HepG2 (cell line): Measurements from ENCODE around the gene SLC15A1. TPM values are rescaled to one million over a fixed set of nuclear protein-coding genes. Genes with fewer than 3 reads are reported as not detected.
A peak's percentile ranks its signal among the peaks of the same experiment; 100 is the strongest.

Experiments
- ATAC-seq: fragments of 200-7000 bp; cut with Tn5 transposase; 3 replicates; pipeline ENCODE4 v1.9.1; 2020; ENCODE audit warnings: mild to moderate bottlenecking, moderate library complexity
- BruUV-seq: library from RNA; stranded (reverse); fragments of 400-500 nt; replicated peaks from 2 replicates; lab custom pipeline; 2021; lab: Mats Ljungman, UMichigan
- CTCF ChIA-PET: fragments of 300-600 bp; formaldehyde crosslinking; extraction: SDS; loops from one replicate; lab custom pipeline; 2021; ENCODE audit warnings: low total read pairs, inconsistent platforms, low intra/inter-chr PET ratio; lab: Yijun Ruan, JAX
- POLR2A ChIA-PET: fragments of 350-600 bp; sonication (Branson Sonifier 250); formaldehyde crosslinking; loops from one replicate; lab custom pipeline; 2020; ENCODE audit warnings: antibody characterized with exemption, inconsistent platforms; lab: Yijun Ruan, JAX
- DNase-seq: peaks from one replicate; pipeline ENCODE4 v3.0.0-alpha.2; 2015; ENCODE audit warnings: low spot score
- FAIRE-seq: peaks from 3 replicates; lab custom pipeline; 2011; peaks lifted over from hg19 to GRCh38; lab: Jason Lieb, UNC
- H2AFZ ChIP-seq: one replicate; pipeline ENCODE4 v1.6.1; 2011; ENCODE audit warnings: low read length, inconsistent platforms
- H3K27ac ChIP-seq: fragments of 300-600 bp; 3 replicates; pipeline ENCODE4 v1.8.0; 2011; ENCODE audit warnings: mixed run types, mild to moderate bottlenecking, mixed read lengths, low read length, inconsistent platforms; ENCODE audit not compliant: insufficient read depth; ENCODE audit errors: extremely low read length
- H3K27me3 ChIP-seq, 2 experiments: fragments of 200-600 bp in 1 of 2; 2 replicates in 1 of 2; 3 replicates in 1 of 2; pipeline versions ENCODE4 v1.6.0 to v1.8.0; 2011; ENCODE audit warnings: low read length in 2 of 2, mild to moderate bottlenecking in 2 of 2, moderate library complexity in 2 of 2, inconsistent platforms in 1 of 2; ENCODE audit not compliant: insufficient read depth in 2 of 2, control insufficient read depth in 1 of 2
- H3K36me3 ChIP-seq, 2 experiments: fragments of 200-600 bp in 1 of 2; replicated peaks in 1 of 2; 2 replicates in 1 of 2; 3 replicates in 1 of 2; pipeline versions ENCODE4 v1.5.1 to v1.8.0; 2011; ENCODE audit warnings: low read length in 2 of 2, inconsistent platforms in 1 of 2; ENCODE audit not compliant: insufficient read depth in 2 of 2, control insufficient read depth in 1 of 2
- H3K4me1 ChIP-seq: 2 replicates; pipeline ENCODE4 v1.5.1; 2012; ENCODE audit warnings: low read length, inconsistent platforms; ENCODE audit not compliant: insufficient read depth
- H3K4me2 ChIP-seq: 2 replicates; pipeline ENCODE4 v1.6.0; 2011; ENCODE audit warnings: low read depth, low read length, inconsistent platforms
- H3K4me3 ChIP-seq, 3 experiments: fragments of 200-600 bp in 1 of 3; sonication (generic), shearing (Covaris generic) in 1 of 3; replicated peaks in 1 of 3; 2 replicates each; pipeline ENCODE4 v1.5.1; 2011 to 2016; ENCODE audit warnings: low read length in 3 of 3, inconsistent platforms in 2 of 3, low read depth in 2 of 3, mild to moderate bottlenecking in 2 of 3, control low read depth in 1 of 3, mixed read lengths in 1 of 3; ENCODE audit not compliant: insufficient read depth in 1 of 3
- H3K79me2 ChIP-seq: one replicate; pipeline ENCODE4 v1.6.1; 2011; ENCODE audit warnings: low read length, inconsistent platforms; ENCODE audit not compliant: insufficient read depth
- H3K9ac ChIP-seq: 2 replicates; pipeline ENCODE4 v1.6.0; 2011; ENCODE audit warnings: mild to moderate bottlenecking, low read depth, low read length, inconsistent platforms; ENCODE audit not compliant: insufficient read depth
- H3K9me3 ChIP-seq: 2 replicates; pipeline ENCODE4 v1.5.1; 2012; ENCODE audit warnings: mild to moderate bottlenecking, low read length
- H4K20me1 ChIP-seq: 2 replicates; pipeline ENCODE4 v1.6.0; 2011; ENCODE audit warnings: inconsistent platforms, mild to moderate bottlenecking, low read length, moderate library complexity; ENCODE audit not compliant: insufficient read depth
- AKAP8 ChIP-seq: sonication (generic); formaldehyde crosslinking; IDR thresholded peaks from 2 replicates; pipeline ENCODE4 v1.5.1; 2020; ENCODE audit warnings: mild to moderate bottlenecking, missing genetic modification reagents
- CC2D1A ChIP-seq: sonication (generic); formaldehyde crosslinking; IDR thresholded peaks from 2 replicates; pipeline ENCODE4 v1.8.1; 2023; ENCODE audit warnings: mild to moderate bottlenecking, missing genetic modification reagents
- CREB1 ChIP-seq, 2 experiments: fragments of 450-650 bp in 1 of 2; IDR thresholded peaks; 2 replicates each; pipeline ENCODE4 v1.6.1; 2016 to 2017; ENCODE audit warnings: control low read depth in 1 of 2, mild to moderate bottlenecking in 1 of 2, missing compliant biosample characterization in 1 of 2, missing genetic modification characterization in 1 of 2
- HCFC1 ChIP-seq: fragments of 150-350 bp; IDR thresholded peaks from 2 replicates; pipeline ENCODE4 v1.6.1; 2014; ENCODE audit warnings: low read depth, low read length
- HNRNPH1 ChIP-seq: fragments of 200-400 bp; formaldehyde crosslinking; optimal IDR thresholded peaks from 2 replicates; pipeline ENCODE3; 2017; ENCODE audit warnings: mild to moderate bottlenecking, low read depth, low read length
- KDM4B ChIP-seq: sonication (generic); formaldehyde crosslinking; IDR thresholded peaks from 2 replicates; pipeline ENCODE4 v1.4.0; 2020; ENCODE audit warnings: missing genetic modification reagents
- PRPF4 ChIP-seq: fragments of 200-400 bp; formaldehyde crosslinking; IDR thresholded peaks from 2 replicates; pipeline ENCODE4 v1.6.1; 2016; ENCODE audit warnings: low read length, low read depth; ENCODE audit not compliant: poor library complexity, severe bottlenecking
- SRSF1 ChIP-seq: fragments of 200-400 bp; formaldehyde crosslinking; optimal IDR thresholded peaks from 2 replicates; pipeline ENCODE3; 2017; ENCODE audit warnings: mild to moderate bottlenecking, low read depth, low read length, moderate library complexity
- SRY ChIP-seq: sonication (generic); formaldehyde crosslinking; IDR thresholded peaks from 2 replicates; pipeline ENCODE4 v1.8.0; 2022; ENCODE audit warnings: mild to moderate bottlenecking, missing genetic modification reagents
- ZNF335 ChIP-seq: sonication (generic); formaldehyde crosslinking; IDR thresholded peaks from 2 replicates; pipeline ENCODE4 v1.4.0; 2020; ENCODE audit warnings: missing genetic modification reagents
- ZNF607 ChIP-seq: sonication (generic); formaldehyde crosslinking; IDR thresholded peaks from 2 replicates; pipeline ENCODE4 v1.5.1; 2020; ENCODE audit warnings: missing genetic modification reagents, mild to moderate bottlenecking, borderline replicate concordance
- whole genome bisulfite sequencing: methylation state at CpG from one replicate; pipeline ENCODE4 v1.1.6; 2017; ENCODE audit warnings: low lambda C conversion rate; 5-methylcytosine and 5-hydroxymethylcytosine counted together
- in situ Hi-C: cut with HindIII; loops from 2 replicates; pipeline ENCODE4 v1.10.0; 2017; ENCODE audit warnings: low pct_unique_long_range_greater_than_20kb; ENCODE audit not compliant: extremely low pct_ligation_motif_present
- intact Hi-C: fragments of 100-400 bp; cut with micrococcal nuclease; formaldehyde crosslinking; loops from one replicate; pipeline ENCODE4 v1.10.0; 2022; ENCODE audit not compliant: unreplicated experiment
- polyA plus RNA-seq, 8 experiments: library from polyadenylated mRNA; depleted of rRNA in 3 of 8; stranded (reverse) in 7 of 8; unstranded in 1 of 8; fragments of >200 nt; fragmentation: Illumina TruSeq in 4 of 8; extraction: Trizol in 4 of 8; gene quantifications; 2 replicates each; pipeline versions ENCODE4 v1.2.1 to v1.2.3, GENCODE V29; 2011 to 2016; ENCODE audit warnings: low read depth in 4 of 8, missing spikeins in 1 of 8, mixed read lengths in 1 of 8; ENCODE audit not compliant: insufficient read depth in 1 of 8
- total RNA-seq, 5 experiments: library from RNA; depleted of rRNA; stranded (reverse); fragments of >200 nt; fragmentation: Illumina TruSeq; extraction: Trizol; gene quantifications; 2 replicates each; pipeline ENCODE4 v1.2.3, GENCODE V29; 2016; ENCODE audit warnings: low read depth in 1 of 5
- TF ChIP-seq, protein P1 (sequence below): sonication (generic); formaldehyde crosslinking; IDR thresholded peaks from 2 replicates; pipeline ENCODE4 v1.4.0; 2020; ENCODE audit warnings: missing genetic modification reagents

The SLC15A1 gene
- total and polyA plus RNA-seq, 2 of the 13 experiments (the other 11 are each of a cell fraction or from before 2014, with no cell fraction given): 0.17 to 0.20 TPM

DNA sequence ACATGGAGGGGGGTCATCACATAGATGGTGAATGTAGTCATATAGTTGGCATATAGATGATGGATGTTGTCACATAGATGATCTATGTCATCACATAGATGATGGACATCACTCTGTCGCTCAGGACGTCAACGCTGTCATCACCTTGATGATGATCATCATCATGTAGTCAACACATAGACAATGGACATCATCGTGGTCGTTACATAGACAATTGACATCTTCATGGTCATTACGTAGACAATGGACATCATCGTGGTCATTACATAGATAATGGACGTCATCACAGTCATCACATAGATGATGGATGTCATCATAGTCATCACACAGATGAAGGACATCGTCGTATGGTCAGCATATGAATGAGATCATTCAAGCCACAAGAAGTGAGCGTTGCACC, 28.6 kb upstream of the SLC15A1 start:
- no peaks in the 10 kb centered on the region for H3K9me3 ChIP-seq
- no peak overlapping the region for H3K27ac ChIP-seq
- intact Hi-C loops (no loop called here), in situ Hi-C loops (no loop called here)
- H3K4me2 ChIP-seq: no peak overlapping the region
- H3K4me1 ChIP-seq: peaks cover 10% of the 10 kb centered on the region
- H3K79me2 ChIP-seq: no peaks in the 10 kb centered on the region
- no peak for ATAC-seq
- ChIA-PET POLR2A (no interaction called here), CTCF (no interaction called here)
- H3K27me3 ChIP-seq: peaks cover 0 to 8% of the 10 kb centered on the region in 2 experiments; a peak in 2 of 5 replicates
- H3K9ac ChIP-seq: no peak overlapping the region
- H3K36me3 ChIP-seq: no peaks in the 10 kb centered on the region
- 67% methylated on average over 11 of the region's 11 CpGs for WGBS
- no peak for FAIRE-seq
- H3K4me3 ChIP-seq: no peak overlapping the region
- DNase-seq: no peak
- BruUV-seq: no TSS peak
- TF ChIP-seq ZNF335 (CRISPR knock-in tag): no peak
- no peak for TF ChIP-seq ZNF607 (CRISPR knock-in tag)
- TF ChIP-seq, protein P1, sequence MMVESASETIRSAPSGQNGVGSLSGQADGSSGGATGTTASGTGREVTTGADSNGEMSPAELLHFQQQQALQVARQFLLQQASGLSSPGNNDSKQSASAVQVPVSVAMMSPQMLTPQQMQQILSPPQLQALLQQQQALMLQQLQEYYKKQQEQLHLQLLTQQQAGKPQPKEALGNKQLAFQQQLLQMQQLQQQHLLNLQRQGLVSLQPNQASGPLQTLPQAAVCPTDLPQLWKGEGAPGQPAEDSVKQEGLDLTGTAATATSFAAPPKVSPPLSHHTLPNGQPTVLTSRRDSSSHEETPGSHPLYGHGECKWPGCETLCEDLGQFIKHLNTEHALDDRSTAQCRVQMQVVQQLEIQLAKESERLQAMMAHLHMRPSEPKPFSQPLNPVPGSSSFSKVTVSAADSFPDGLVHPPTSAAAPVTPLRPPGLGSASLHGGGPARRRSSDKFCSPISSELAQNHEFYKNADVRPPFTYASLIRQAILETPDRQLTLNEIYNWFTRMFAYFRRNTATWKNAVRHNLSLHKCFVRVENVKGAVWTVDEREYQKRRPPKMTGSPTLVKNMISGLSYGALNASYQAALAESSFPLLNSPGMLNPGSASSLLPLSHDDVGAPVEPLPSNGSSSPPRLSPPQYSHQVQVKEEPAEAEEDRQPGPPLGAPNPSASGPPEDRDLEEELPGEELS (CRISPR knock-in tag): no peak
- TF ChIP-seq HCFC1: no peak
- TF ChIP-seq CC2D1A (CRISPR knock-in tag): no peak
- peak; percentile 87 for TF ChIP-seq CREB1 (IDR thresholded peaks at IDR 0.05)
- TF ChIP-seq CREB1 (CRISPR knock-in tag; IDR thresholded peaks at IDR 0.05): no peak
- TF ChIP-seq, all 625 proteins: peak for 1
- no peaks in the 10 kb centered on the region for H4K20me1 ChIP-seq
- H2AFZ ChIP-seq: no peak overlapping the region

DNA sequence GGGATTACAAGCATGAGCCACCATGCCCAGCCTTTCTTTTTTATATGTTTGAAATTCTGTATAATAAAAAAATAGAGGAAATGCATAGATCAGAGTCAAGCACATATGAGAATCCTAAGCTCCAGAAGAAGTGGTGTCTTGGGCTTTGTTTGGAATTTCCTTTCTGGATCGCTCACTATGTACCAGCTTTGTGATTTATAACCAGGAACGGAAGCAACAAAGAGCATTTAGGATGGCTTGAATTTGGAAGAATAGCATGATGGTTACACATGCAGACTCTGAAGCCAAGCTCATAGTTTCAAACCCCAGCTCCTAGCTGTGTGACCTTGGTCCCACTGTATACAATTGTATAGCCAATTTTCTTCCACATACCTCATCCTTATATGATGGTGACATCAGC, 28.0 kb upstream of the SLC15A1 start:
- no peak overlapping the region for H3K4me3 ChIP-seq
- no peaks in the 10 kb centered on the region for H3K36me3 ChIP-seq
- POLR2A ChIA-PET: no interaction called here
- H3K27me3 ChIP-seq: peaks cover 0 to 2% of the 10 kb centered on the region in 2 experiments; a peak in 2 of 5 replicates
- H3K27ac ChIP-seq: no peak overlapping the region
- FAIRE-seq: no peak
- no peak for ATAC-seq
- CTCF ChIA-PET: no interaction called here
- no peak for DNase-seq
- H2AFZ ChIP-seq: no peak overlapping the region
- in situ Hi-C loops: no loop called here
- BruUV-seq: no TSS peak
- 50% methylated on average over 2 of the region's 2 CpGs for WGBS
- no peaks in the 10 kb centered on the region for H4K20me1 ChIP-seq
- TF ChIP-seq AKAP8 (no peak), HNRNPH1 (no peak), PRPF4 (no peak), SRSF1 (no peak), KDM4B (CRISPR knock-in tag) (no peak), SRY (CRISPR knock-in tag) (no peak)
- H3K9ac ChIP-seq: no peak overlapping the region
- H3K79me2 ChIP-seq: no peaks in the 10 kb centered on the region
- H3K4me1 ChIP-seq: peaks cover 16% of the 10 kb centered on the region
- H3K4me2 ChIP-seq: no peak overlapping the region
- intact Hi-C loops: no loop called here
- no peaks in the 10 kb centered on the region for H3K9me3 ChIP-seq
